Stimulated activated CD4-positive, alpha-beta T cell treated with anti-CD3 and anti-CD28 coated beads, Interleukin-2, amount 100 ng/mL, for 24 hours (primary cell): ENCODE results near the gene STK26.
"Not testable (repeated sequence)": the region's sequence is repeated elsewhere in the genome, so short reads cannot be mapped to it uniquely, and the experiment has no call there.

Source experiments
- DNase-seq, 2 donors: peaks; one replicate each; pipeline ENCODE4 v3.0.0-alpha.2; 2020

Gene STK26

DNA sequence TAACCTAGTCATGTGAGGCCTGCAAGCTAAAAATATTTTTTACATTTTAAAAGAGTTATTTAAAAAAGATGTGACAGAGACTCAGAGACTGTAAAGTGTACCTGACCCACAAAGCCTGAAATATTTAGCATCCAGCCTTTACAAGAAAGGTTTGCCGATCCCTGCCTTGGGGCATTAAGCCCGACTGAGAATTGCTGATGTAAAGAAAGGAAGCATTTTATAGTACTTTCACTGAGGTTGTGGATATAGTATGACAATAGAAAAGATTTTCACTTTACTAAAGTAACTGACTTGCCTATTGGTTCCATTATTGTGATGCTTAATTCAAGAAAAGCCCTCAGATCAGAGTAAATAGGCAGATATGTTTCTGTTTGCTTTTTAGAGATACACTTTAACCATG is 17.0 kb downstream of the STK26 start:
- DNase-seq = no peak

DNA sequence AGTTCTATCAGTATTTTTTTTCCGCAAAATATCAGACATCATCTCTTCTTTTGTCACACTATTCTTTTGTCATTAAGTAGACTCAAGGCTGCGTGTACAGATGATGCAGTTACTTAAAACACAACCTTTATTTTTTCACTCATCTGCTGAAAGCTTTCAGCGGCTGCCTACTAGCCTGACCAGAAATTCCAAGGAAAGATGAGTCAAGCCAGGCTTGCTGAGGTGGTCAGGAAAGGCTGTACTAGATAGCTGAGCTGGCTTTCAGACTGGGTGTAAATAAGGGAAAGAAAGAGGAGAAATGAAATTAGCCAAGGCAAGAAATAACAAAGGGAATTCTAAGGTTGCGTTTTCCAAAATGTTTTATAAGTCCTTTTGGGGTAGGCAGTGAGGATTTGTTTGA is 17.9 kb downstream of the STK26 start:
- no peak for DNase-seq

DNA sequence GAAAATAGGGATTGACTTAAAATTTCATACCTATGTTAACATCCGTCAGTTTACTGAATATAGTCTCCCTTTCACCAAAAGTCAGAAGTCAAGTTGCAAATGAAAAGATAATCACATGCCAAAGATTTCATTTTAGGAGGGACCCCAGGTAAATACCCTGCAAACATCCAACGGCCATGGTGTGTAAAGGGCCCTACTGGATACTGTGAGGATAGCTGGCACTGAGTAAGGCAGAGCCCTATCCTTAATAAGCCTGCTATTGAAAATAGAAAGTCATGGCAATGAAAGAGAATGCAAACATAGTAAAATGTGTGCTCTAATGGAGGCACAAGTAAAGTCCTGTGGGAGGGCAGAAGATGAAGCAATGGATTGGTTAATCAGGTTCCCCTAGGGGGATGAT is 20.9 kb downstream of the STK26 start:
- DNase-seq = no peak

DNA sequence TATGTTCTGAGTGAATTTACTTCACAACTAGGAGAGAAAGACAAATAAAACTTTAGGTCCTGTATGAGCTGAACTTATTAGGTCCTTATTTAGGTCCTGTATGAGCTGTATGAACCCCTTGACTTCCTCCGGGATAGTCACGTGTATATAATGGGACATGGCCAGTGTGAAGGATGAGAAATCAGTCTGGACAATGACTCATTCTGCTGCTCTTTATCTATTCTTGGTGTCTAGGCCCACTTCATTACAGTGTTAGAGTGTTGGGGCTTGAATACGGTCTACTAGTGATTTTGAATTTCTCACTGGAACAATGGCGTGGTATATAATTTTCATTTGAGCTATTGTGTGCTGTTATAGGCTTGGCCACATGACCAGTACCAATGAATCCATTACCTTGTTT is 21.9 kb downstream of the STK26 start:
- DNase-seq = no peak

DNA sequence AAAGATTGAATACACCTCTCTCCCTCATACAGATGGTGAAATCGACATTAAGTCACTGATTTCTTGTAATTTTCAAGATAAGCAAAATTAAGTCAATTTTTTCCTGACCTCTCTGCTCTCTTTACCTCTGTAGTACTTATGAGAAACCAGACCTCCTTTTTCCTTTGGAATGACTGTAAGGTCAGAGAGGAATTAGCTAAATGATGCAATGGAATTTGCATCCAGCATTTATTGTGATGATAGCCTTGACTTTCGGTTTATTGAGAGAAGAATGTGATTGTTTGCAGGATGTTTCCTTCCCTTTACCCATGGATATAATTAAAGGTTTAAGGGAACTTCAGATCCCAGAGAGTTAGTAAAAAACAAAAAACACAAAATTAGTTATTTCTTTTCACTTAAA is 22.4 kb downstream of the STK26 start:
- DNase-seq = no peak

DNA sequence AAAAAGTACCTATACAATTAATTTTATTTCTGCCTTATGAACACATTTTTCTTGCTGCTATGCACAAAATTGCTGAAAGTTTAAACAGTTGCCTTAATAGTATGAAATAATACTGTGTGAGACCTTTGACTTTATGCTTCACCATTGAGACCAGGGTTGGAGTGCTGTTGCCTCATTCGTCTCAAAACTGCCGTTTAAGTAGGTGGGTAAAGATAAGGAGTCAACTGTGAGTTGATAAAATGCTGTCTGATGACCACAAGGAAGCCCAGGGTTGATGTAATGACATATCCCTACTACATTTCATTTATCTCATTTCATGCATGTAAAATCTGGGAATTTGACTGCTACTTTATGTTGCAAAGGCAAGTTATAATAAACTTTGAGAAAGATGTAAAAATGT is 23.4 kb downstream of the STK26 start:
- DNase-seq = no peak

DNA sequence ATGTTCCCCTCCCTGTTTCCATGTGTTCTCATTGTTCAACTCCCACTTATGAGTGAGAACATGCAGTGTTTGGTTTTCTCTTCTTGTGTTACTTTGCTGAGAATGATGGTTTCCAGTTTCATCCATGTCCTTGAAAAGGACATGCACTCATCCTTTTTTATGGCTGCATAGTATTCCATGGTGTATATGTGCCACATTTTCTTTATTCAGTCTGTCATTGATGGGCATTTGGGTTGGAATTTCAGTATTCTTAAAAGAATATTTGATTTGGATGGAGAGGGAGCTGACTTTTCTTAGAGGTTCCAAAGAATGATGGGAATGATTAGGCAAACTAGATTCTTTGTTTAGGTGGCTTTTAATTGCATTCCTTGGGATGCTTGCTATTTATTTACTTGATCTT is 28.7 kb downstream of the STK26 start:
- DNase-seq = not testable (repeated sequence)

DNA sequence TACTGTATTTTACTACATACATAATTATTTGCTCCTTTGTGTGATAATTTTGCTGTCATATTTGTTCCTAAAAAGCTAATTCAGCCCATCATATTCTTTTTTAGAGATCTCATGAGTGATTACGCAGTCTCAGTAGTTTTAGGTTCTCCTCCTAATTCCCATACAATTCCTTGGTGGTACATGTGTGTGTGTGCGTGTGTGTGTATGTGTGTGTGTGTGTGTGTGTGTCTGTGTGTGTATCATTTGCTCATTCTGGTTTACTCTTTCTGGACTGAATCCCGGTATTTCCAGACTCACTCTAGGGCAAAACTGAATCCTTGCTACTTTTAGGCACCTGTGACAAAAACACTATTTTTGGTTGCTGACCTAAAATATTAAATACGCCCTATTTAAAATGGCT is 34.9 kb downstream of the STK26 start:
- no peak for DNase-seq

DNA sequence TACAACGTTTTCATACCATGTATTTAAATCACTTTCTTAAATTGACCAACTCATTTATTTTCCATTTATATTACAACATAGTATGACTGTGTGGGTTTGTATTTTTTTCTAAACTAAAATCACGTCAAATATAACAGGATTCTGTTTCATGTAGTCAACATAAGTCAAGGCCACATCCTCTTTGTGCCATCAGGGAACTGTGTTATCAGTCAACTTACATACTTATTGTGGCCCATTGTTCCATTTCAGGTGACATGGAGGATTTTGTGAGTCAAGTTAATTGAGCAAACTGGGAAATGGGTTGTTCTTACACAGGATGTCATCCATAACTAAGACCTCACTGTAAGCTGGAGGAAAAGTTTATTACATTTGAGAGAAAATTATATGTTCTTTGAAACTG is 35.9 kb downstream of the STK26 start:
- DNase-seq = no peak

DNA sequence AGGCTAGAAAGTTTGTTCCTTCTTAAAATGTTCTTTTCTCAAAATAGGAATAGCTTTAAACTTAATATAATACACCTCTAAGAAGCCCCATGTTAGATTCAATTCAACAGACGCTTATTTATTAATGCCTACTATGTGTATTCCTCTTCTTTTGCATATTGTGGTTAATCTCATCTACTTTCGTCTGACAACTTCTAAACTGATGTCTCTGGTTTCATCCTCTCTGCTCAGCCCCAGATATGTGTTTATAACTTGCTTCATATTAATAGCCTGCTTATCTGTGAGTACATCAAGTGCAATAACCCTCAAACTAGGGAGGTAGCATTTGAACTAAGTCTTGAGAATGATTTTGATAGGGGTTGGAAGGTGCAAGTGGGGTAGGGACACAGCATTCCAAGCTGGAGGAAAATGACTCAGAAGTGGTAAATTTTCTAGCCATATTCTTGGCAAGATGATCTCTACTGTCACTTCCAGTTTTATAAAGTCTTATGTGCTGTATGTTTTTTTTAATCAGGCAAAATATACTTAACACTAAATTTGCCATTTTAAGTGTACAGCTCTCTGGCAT is 37.0 kb downstream of the STK26 start:
- no peak for DNase-seq

DNA sequence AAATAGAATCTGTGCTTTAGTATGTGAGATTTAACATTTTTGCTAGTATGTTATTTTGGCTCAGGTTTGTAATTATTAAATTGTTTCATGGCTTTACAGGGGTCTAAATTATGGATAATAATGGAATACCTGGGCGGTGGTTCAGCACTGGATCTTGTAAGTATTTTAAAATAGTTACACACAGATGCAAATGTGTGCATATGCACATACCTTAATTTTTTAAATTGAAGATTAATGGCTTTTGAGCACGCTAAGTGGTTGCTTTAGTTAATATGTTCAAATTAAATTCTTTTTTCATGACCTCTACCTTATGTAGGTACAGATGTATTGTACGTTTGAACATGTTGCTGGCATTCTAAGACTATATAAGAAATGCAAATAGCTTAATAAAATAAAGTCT is 40.2 kb downstream of the STK26 start:
- no peak for DNase-seq

DNA sequence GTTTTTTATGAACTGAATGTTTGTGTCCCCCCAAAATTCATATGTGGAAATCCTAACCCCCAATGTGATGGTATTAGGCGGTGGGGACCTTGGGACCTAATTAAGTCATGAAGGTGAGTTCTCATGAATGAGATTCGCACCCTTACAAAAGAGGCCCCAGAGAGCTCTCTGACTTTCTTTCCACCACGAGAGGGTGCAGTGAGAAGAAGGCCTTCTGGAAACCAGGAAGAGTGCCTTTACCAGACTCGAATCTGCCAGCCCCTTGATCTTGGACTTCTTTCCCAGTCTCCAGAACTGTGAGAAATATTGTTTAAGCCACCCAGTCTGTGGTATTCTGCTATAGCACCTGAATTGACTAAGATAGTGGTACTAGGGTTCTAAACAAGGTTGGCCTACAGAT is 40.8 kb downstream of the STK26 start:
- DNase-seq = no peak

DNA sequence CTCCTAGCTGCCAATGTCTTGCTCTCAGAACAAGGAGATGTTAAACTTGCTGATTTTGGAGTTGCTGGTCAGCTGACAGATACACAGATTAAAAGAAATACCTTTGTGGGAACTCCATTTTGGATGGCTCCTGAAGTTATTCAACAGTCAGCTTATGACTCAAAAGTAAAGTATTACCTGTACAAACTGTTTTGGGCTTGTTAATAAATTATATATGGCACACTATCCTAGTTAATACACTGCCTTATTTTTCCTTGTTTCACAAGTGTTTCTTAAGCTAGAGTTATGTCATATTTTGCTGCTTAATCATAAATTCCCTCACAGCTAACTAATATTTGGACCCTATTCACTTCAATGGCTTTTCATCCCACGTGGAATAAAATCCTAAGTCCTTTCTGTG is 45.3 kb downstream of the STK26 start:
- no peak for DNase-seq

DNA sequence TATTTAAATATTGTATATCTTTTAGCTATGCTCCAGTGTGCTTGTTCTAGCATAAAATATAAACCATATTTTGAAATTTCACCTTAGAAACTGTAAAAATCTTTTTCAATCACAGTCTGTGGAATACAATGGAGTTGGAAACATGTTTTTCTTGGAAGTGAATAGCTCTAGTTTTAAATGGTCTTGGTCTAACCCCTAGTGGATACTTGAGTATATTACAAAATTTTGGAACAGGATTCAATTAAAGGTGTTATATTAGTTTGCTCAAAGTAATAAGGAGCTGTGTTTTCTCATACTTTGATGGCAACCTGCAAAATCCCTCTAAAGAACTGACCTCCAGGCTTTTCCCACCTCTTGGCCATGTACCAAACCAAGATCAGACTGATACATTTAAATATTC is 48.2 kb downstream of the STK26 start:
- DNase-seq = no peak

DNA sequence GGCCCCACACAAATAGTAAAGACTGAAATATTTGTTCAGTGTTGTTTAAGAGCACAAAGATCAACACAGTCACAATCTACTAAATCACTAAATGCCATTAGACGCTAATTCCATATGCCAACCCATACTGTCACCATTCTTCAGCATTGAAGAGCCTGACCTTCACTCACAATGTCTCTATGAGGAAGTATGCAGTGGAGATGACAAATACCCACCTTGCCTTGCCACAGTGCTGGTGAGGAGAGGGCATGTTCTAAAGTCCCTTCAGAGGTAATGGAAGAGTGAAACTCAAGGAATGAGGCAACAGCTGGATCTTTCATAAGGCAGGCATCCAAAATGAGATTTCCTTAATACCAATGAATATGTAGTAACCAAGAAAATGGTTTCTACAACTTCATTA is 54.3 kb downstream of the STK26 start:
- no peak for DNase-seq

DNA sequence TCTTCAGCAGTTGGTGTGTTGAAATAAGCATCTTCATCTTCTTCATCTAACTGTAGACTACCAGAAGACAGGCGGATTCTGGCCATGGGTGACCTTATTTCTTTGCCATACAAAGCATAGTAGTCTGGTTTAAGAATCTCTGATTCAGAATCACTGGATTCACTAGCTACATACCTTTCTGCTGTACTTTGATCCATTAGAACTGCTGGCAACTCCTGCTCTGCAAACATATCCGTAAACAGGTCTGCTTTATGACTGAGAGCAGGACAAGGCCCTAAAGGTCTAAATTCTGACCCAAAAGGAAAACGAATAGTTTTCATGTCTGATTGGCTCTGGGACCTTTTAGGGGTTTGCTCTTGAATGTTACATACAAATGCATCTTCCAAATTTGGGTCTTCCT is 54.8 kb downstream of the STK26 start:
- no peak for DNase-seq

DNA sequence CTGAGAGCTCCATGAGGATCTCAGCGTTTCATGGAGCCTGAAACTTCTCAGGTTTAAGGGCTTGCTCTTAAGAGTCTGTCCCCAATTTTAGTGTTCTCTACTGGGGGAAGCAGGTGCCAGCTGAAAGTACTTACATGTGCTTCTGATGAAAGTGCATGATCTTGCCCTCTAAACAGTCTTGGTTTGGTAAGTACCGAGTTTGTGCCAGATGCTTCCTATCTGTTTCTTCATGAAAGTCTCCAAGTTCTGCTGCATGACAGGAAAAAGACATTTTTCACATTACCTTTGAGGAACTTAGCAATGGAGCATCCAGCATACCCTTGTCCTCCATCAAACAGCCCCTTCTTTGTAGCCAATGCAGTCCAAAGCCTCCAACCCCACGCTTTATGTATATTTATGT is 62.7 kb downstream of the STK26 start:
- DNase-seq = no peak

DNA sequence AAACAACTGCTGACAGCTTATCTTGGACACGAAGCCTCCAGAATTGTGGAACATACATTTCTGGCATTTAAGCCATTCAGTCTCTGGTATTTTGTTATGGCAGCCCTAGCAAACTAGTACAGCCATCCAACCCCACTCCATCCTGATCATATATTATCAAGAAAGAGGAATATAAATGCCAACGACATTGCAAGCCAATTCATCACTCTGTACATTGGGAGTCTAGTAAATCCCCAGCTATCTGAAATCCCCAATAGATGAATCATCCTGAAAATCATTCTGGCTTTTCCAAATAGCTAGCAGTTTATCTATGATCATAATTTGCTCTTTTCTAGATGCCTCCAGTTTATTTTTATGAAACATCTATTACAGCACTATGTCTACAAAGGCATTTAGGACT is 63.6 kb downstream of the STK26 start:
- no peak for DNase-seq

DNA sequence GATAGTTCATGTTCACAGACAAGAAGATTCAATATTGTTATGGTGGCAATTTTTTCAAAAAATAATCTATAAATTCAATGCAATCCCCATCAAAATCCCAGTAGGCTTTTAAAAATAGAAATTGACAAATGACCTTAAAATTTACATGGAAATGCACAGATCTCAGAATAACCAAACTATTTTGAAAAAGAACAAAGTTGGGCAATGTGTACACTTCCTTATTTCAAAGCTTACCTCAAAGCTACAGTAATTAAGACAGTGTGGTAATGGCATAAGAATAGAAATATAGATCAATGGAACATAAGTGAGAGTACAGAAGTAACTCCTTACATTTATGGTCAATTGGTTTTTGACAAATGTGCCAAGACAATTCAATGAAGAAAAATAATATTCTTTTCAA is 65.8 kb downstream of the STK26 start:
- DNase-seq = no peak

DNA sequence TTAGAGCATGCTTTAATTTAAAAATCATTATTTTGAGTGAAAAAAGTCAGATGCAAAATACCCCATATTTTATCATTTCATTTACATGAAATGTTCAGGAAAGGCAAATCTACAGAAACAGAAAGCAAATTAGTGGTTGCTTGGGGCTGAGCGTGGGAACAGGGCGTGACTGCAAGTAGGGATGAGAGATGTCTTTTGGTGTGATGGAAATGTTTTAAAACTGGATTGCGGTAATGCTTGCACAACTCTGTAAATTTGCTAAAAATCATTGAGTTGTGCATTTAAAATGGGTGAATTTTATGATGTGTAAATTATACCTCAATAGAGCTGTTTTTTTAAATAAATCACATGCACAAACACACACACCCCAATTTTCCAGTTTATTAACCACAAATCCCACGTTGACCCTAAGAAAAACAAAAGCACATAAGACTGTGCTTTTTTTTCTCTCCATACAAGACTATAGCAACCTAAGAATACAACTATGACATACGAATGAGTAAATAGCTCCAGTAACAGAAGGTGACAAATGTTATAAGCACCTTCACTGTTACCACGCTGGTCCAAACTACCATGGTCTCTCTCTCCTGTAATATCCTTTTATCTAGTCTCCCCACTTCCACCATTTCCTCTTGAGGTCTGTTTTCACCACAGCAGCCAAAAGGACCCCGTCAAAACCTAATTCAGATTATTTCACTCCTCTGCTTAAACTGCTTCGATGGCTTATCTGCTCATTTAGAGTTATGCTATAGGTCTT is 67.5 kb downstream of the STK26 start:
- no peak for DNase-seq

DNA sequence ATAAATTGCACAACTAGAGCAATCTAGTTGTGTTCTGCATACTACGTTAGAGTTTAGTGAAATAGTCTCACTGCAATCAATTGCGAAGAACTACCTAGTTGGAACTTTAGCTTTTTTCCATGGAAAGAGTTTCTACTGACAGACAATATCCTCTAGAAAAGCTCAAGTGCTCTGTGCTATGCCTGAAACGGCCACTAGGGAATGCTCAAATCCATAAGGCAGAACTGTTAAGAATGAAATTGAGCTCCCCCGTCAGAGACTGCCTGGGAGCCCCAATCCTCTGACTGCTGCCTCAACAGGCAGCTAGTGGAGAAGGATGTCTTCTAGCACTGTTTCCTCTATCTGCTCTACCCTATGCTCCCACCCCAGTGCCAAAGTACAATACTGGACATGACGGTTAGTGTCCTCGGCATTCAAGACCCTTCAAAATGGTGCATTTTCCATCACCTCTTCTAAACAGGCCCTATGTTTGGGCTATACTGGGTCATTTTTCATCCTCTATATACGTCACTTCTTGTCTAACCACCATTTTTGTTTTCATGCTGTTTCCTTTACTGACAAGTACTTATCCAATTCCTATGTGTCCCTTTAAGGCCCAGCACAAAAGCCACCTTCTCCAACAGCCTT is 69.5 kb downstream of the STK26 start:
- peak; percentile 42 to 56 for DNase-seq

DNA sequence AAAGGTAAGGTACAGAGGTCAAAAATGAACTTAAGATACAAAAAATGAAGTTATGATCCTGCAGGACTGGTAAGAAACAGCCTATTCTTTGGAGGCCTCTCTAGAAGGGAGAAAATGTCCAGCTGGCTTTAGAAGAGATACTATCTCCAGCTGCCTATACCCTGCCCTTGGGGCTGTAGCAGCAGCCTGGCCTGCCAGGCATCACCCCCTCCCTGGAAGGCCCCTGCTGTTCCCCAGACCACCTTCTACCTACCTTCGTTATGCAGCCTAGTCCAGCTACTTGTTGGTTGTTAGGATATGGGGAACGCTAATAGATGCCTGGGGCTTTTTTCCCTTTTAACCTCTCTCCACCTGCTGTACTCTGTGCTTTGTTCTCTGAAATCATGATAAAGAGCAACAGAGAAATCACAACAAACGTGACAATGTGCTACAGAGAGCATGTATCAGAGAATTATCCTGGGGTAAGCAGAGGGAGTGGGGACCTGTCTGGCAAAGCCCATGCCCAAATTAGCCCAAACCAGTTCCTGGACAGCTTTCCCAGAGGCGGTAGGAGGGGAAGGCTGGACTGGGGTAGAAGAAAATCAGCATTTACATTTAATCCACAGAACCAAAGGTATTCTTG is 70.2 kb downstream of the STK26 start:
- no peak for DNase-seq

DNA sequence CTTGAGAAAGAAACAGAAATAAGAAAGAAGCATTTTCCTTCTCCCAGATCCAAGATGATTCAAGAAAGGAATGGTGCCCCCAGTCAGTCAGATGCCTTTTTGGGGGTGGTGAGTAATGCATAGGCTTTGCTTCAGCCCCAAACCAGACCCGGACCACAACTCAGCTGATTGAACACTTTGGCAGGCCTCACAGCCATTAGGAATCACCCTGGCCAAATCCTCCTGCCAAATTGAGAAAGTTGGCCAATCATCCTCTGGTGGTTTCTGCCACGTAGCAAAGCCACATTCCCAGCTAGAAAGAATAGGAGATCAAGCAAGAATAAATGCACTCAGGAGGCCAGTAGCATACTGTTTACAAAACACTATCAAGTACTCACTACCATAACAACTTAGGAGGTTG is 71.1 kb downstream of the STK26 start:
- no peak for DNase-seq

DNA sequence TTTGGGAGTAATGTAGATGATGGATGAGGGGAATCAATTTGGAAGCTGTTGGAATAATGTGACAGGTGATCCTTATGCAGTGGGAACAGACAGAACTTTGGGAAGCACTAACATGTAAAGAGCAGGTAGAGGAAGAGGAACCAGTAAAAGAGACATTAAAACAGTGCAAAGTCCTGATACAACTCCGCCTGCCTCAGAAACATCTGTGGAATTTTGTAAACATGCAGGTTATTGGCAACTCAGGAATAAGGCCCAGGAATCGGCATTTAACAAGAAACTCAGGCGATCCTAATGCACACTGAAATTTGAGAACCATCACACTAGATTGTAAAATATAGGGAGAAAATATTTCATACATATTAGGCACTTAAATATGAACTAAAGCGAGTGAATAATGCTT is 75.6 kb downstream of the STK26 start:
- not testable (repeated sequence) for DNase-seq
